Loucy (cell line): ENCODE data around the gene PTOV1.

Experiments used
- CTCF ChIP-seq: fragments of 200-600 bp; sonication (generic); conservative IDR thresholded peaks from 2 replicates; pipeline ENCODE4 v1.5.1; 2014; ENCODE audit warnings: mild to moderate bottlenecking, antibody characterized with exemption, low read length
- EZH2phosphoT487 ChIP-seq: fragments of 200-600 bp; IDR thresholded peaks from 2 replicates; pipeline ENCODE4 v1.6.1; 2018; ENCODE audit warnings: antibody characterized with exemption, mild to moderate bottlenecking, moderate library complexity, borderline replicate concordance

GRCh38 chr19:49870309-49870901 lies 19.4 kb downstream of the PTOV1 start:
- TF ChIP-seq CTCF: no peak
- no peak for TF ChIP-seq EZH2phosphoT487
